ENCODE data around the gene ZNF318.
"Not testable (repeated sequence)": the region's sequence is repeated elsewhere in the genome, so short reads cannot be mapped to it uniquely, and the experiment has no call there.

ZNF318 gene

DNA sequence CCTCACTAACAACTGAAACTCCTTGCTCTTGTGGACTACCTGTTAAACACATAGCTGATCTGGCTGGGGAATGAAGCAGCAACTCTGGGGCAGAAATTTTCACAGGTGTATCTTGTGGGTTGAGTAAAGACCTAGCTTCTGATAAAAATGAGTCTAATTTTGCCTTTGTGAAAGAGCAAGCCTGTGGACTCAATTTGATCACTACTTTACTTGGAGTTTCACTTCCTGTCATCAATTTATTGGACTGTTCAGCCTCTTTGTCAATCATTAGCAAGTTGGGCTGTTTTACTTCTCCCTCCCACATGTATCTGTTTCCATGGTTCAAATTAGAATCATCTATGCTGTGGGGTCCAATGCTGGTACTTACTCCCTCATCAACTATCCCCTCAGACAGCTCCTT, 31.2 kb downstream of the ZNF318 start:
- no peak for DNase-seq

DNA sequence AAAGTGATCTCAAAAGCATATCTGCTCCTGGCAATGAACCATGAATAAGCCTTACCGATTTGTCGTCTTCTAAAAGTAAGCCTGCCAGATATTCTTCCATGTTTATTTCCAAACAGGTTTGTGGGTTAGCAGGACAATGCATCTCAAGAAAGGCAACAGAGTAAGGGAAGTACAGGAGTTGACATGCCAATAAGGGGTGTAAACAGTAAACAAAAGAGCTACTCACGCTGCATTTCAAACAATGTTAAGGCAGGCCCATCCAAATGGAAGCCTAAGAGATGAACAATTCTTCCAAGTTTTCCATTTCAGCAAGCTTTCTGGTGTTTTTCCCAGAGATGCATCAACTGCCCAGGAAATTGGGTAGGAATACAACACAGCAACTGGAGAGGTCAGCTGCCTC, 33.1 kb downstream of the ZNF318 start:
- DNase-seq, result no peak

DNA sequence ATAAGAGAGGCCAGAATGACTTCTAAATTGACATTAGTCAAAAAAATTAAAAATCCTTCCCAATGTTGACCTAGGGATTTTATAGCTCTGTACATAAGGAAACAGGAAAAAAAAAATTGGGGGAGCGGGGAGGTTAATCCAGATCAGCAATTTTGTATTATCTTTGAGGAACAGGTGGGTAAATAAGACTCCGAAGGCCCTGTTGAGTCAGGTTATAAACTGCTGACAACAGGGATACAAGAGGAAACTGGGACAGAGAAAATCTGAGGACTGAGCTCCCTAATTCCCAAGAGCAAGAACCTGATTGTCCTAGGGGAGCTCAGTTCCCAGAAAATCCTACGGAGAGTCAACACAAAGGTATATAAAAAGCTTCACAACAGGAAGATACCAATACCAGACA, 34.0 kb downstream of the ZNF318 start:
- no peak for DNase-seq

DNA sequence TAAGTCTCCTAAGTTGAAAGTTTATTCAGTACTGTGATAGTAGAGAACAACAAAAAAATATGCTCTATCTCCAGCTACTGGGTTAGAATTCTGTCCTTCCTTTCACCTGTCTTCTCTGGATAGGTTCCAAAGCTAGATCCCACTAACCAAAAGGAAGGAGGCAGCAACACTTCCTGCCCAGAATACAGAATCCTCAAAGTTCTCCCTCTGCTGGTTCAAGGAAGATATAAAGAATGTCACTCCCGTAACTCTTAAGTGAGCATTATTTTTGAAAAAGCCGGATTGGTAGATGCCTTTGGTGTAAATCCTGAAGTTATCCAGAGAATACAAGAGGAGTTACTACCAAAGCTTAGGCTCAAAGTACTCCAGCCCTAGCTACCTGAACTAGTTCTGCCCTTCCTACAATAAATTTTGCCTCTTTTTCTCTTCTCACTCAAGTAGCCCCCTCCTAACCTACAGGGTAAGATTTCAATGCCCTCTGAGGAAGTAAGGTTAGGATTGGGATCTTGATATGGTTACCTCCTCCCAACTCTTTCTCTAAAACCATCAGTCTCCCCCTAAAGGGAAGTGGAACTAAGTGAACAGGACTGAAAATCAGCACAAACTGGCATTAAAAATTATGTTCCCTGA, 34.9 kb downstream of the ZNF318 start:
- no peak for DNase-seq

DNA sequence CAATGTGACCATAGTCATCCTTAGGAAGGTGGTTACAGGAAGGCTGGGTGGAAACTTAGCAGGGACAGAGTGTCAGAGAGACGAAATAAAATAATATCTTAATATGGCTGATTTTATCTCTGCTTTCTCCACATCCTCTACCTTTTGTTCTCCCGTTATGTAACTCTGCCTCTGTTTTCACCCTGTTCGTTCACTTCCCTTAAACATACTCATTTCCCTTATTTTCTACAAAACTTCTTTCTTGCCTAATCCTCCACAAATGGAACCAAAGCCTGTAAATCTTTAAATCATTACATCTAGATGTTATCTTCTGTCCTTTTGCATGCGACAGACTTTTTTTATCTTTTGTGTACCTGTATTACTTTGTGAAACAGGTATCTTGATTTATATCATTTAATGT, 37.6 kb downstream of the ZNF318 start:
- DNase-seq, result no peak

DNA sequence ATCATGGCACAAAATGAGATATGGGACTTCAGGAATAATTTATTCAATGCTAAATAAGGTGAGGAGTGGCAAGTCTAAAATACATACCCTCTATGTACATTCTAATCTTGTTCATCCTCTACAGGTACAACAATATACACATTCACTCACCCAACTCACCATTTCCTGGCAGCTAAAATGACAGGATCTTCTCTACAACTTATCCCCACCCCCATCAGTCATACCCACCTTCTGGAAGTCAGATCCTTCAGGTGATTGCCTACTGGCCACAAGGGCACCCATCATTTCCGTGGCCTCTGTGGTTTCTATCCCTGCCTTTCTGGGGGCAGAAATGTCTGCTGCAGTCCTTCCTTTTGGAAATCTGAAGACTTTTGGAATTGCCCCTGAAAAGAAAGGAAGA, 38.0 kb downstream of the ZNF318 start:
- DNase-seq, result peak in 1 of 5 experiments; percentile 20

DNA sequence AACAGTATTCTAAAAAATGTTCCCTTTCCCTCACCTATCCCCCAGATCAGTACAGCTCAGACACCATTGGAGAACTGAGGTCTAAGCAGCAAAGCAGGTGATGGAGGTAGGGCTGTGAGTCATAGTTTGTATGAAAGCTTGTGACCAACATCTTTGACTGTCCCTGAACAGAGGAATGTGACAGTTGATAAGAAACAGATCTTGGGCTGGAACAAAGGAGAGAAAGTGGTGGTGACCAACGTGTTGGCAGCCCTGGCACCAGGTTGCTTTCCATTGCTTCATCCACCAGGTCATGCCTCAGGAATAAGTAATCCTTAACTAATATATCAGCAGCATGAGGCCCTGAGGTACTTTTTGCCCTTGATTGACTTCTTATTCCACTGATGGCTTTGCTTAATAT, 40.9 kb downstream of the ZNF318 start:
- no peak for DNase-seq

DNA sequence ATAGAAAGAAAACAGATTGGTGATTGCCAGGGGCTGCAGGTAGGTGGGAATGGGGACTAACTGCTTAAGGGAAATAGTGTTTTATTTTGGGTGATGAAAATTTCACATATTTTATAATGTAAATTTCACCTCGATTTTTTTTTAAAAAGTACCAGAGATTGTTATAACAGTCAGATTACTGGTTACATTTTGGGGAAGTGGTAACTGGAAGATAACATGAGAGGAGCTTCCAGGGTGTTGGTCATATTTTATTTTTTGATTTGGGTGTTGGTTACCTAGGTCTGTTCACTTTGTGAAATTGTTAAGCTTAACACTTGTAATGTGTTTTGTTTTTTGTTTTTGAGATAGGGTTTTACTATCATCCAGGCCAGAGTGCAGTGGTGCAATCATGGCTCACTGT, 43.6 kb downstream of the ZNF318 start:
- DNase-seq, result no peak

DNA sequence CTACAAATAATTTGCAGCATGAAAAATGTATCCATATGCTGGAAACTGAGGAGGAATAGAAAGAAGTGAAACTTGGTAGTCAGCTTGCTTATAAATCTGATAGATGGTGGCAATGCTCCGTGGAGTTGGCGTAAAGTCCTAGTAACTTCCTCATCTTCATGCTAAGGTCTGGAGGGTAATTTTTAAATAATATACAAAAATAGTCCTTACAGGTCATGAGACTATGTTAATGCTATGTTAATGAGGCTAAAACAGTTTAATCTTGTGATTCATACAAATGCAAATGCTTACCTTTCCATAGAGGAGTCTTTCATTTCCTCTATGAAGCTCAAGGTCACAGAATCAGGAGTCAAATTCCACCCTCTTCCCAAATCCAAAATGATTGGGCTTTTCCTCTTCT, 51.4 kb downstream of the ZNF318 start:
- DNase-seq, result no peak

DNA sequence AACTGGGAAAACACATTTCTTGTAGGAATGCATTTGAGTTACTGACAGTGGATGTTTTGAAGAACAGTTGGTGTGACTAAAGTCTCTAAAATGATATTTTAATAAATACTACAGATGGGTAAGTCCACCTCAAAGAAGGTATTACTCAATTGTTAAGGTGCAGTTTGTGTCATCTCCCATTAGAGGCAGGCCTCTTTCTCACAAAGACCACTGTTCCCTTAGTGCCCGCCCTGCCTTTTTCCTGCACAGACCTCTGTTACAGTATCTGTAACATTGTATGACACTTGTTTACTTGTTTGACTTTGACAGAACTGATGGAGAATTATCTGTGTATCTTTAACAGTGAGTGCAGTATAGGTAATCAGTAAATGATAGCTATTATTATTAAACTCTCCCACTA, 55.6 kb downstream of the ZNF318 start:
- no peak for DNase-seq

DNA sequence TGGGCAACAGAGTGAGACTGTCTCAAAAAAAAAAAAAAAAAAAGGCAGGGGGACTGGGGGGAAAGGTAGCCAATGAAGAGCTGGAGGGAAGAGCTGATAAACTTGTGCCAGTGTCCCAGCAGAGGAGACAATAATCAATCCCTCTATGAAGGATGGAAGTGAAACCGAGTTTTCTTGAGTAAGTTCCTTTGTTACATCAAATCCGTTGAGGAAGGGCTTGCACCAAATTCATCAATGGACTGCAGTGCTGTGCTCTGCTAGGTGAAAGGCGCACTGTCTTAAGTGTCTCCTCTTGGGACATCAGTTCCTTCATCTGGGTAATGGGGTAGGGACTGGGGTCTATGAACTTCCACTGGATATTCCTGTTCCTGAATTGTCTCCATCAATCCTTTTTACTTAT, 57.8 kb downstream of the ZNF318 start:
- no peak for DNase-seq

DNA sequence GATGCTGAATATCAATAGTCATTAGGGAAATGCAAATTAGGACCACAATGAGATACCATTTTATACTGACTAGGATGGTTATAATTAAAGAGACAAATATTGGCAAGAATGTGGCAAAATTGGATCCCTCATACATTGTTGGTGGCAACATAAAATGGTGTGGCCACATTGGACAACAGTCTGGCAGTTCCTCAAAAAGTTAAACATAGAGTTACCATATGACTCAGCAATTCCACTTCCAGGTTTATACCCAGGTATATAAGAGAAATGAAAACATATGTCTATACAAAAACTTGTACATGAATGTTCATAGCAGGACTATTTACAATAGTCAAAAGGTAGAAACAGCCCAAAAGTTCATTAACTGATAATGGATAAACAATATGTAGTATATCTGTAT, 58.8 kb downstream of the ZNF318 start:
- DNase-seq, result no peak

DNA sequence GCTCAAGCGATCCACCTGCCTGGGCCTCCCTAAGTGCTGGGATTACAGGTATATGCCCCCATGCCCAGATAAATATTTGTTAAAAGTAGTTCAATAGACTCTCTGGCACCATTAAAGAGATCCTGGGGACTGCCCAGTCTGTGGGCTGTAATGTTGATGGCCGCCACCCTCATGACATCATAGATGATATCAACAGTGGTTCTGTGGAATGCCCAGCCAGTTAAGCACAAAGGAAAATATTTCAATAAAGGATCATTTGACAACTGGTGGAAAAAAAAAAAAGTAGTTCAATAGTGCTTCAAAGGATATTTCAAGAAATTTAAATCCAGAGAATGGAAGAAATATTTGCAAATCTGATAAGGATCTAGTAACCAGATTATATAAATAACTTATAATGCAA, 59.3 kb downstream of the ZNF318 start:
- no peak for DNase-seq

DNA sequence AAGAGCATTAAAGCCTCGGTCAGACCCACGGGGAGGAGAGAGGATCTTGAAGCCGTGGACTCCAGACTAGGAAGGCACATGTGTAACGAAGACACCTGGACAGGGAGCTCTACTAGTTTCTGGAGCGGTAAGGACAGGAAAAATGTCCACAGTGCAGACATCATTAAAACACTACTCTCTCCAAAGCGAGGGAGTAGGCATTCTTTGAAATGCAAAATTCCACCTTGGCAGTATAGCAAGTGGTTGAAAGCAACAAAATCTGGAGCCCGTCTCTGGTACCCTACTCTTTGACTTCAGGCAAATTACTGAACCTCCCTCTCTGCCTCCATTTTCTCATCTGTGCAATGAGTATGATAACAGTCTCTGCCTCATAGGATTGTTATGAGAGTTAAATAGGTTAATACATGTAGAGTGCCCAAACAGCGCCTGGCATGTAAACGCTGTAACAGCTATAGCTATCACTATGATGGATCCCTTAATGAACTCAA, 60.4 kb downstream of the ZNF318 start:
- DNase-seq, result no peak

DNA sequence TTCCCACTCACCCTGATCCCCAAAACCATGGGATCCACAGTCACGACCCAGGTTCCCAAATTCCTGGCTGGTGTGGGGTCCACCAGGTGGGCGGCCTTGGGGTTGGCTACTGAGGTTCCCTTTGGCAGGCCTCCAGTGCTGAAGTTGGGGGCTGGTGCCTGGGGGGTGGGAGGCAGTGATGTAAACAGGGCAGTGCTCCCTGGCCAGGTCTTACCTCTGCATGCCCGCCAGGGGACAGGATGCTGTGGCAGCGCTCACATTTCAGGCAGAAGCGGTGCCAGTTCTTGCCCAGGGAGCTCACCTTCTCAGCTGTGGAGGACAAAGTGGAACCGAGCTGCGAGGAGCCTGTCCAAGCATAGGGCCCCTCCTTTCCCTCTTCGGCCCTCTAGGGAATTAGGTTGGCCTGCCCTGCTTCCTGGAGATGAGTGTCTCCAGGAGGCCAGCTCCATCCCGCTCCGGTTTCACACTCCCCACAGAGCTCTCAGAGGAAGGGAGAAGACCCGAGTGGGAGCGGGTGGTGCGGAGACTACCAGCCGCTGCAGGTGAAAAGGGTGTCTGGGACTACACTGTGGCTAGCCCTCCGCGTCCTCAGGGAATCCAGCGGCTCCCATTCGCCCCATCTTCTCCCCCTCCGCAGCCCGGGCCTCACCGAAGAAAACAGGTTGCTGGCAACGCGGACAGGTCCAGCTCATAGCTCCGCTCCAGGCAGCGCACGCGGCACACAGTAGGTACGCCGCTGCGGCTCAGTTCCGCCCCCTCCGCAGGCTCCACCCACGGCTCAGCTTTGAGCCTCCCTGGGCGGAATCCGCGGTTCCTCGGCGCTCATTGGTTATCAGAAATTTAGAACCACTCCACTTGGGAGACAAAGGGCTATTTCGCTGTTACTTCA, 61.1 kb downstream of the ZNF318 start, which contains the start of gene CRIP3:
CRIP3 (minus strand) TSS at position 726 of the 889 bp plus-strand sequence; CDS start at position 692, 34 bp downstream.
- peak in 4 of 5 experiments; percentile 12 to 68 (median 27) for DNase-seq

DNA sequence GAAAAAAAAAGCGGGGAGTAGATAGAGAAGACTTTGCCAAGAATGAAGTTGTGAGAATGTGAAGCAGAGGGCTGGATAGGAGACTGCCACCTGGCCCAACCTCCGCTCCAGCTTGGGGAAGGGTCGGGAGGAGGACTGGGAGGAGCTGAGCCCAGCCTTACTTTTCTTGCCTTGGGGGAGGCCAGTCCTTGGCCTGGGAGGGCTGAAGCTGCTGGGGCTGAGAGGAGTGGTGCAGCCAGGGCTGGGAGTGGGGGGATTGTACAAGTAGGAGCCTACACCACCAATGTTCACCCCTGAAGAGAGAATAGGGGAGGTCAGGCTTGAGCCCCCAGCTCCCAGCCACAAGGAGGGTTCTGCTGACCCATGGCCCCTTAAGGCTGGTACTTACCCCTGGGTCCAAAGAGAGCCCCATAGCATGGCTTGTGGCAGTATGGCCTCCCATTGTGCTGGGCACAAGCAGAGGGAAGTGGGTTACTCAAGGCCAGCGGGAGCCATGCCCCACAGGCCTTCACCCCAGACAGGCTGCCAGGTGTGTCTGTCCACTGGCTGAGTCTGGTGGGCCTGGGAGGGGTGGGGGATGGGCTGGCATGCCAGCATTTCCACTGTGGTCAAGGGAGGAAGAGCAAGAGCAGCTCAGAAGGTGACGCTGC, 61.9 kb downstream of the ZNF318 start:
- no peak for DNase-seq

DNA sequence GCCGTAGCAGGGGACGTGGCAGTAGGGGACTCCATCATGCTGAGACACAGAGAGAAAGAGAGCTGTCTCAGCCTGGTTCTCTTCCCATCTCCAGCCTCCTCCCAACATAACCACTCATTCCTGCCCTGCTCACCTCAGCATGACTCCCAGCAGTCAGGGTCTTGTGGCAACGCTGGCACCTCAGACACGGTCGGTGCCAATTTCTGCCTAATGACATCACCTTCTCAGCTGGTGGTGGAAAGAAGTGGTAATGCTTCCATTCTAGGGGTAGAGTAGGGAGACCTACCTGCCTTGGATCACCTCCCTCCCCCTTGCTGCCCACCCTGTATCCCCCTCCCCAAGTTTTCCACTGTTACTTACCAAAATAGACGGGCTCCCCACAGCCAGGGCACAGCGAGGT, 63.4 kb downstream of the ZNF318 start:
- DNase-seq, result no peak

DNA sequence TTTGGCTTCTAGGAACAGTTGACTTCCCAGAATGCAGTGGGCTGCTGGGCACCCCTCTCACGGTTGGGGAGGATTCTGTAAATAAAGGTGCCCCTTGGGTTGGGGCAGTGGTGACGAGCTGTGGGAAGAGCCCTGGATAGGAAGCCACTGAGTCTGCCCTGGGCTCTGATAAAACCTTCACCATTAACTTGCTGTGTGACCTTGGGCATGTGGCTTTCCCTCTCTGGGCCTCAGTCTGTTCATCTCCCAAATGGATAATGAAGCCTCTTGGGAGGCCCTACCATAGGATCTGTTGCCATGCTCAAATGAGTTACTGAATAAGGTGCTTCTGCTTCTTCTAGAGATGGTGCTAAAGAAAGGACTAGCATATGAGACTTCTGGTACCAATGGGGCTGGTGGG, 64.6 kb downstream of the ZNF318 start:
- no peak for DNase-seq

DNA sequence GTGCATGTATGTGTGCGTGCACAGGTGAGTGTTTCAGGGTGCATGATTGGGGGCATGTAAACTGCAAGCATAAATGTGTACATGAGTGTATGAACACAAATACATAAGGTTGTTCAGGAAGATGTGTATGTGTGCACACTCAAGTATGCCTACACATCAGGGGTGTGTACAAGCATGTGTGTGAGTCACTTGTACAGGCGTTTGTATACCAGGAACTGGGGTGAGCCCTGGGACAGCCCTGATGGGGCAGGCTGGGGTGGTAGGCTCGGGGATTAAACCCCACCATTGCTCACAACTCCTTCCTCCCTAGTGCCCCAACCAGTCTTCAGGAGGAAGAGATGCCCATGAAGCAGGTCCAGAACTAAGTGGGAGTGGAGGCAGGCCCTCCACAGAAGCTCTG, 65.1 kb downstream of the ZNF318 start:
- DNase-seq, result no peak

DNA sequence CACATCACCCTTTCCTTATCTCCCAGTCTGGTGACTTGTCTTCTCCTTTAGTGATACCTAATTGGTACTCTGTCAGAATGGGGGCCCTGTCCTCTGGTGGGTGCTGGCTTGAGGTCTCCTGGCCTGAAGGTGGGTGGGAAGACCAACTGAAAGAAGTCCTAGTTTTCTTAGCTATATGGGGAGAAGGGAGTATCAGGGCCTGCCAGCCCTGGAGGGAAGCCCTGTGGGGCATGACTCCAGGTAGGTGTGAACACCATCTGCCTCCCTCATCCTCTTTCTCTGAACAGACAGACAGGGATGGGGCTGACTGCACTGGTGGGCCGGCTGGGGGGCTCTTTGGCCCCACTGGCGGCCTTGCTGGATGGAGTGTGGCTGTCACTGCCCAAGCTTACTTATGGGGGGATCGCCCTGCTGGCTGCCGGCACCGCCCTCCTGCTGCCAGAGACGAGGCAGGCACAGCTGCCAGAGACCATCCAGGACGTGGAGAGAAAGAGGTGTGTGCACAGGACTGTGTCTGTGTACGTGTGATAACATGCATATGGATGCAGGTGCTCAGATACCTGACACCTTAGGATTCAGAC, 65.6 kb downstream of the ZNF318 start:
- DNase-seq, result no peak

DNA sequence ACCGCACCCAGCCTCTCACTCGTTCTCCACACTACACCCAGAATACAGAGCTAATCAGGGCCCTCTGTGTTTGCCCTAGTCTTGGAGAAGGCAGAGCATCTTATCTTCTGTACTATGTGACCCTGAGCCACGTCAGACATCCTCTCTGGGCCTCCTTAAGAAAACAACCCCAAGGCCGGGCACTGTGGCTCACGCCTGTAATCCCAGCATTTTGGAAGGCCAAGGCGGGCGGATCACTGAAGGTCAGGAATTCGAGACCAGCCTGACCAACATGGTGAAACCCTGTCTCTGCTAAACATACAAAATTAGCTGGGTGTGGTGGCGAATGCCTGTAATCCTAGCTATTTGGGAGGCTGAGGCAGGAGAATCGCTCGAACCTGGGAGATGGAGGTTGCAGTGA, 66.4 kb downstream of the ZNF318 start:
- not testable (repeated sequence) for DNase-seq

DNA sequence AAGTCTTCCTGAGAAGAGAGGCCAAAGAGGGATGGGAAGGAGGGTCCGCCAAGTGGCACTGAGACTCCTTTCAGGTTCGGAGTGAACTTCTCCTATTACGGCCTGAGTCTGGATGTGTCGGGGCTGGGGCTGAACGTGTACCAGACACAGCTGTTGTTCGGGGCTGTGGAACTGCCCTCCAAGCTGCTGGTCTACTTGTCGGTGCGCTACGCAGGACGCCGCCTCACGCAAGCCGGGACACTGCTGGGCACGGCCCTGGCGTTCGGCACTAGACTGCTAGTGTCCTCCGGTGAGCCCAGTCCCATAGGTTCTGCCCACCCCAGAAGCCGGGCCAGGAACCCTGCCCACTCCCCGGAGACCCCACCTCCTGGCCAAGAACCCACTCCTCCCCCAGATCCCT, 67.3 kb downstream of the ZNF318 start:
- DNase-seq, result no peak
